ENCODE data around the gene SPTBN5. TPM values are rescaled to one million over a fixed set of nuclear protein-coding genes. Genes with fewer than 3 reads are reported as not detected.
A peak's percentile ranks its signal among the peaks of the same experiment; 100 is the strongest.

The SPTBN5 gene
- total RNA-seq, 1 experiment from 2014 or later, result 0.84 TPM

GRCh38 chr15:41926185-41927056 is 32.6 kb upstream of the SPTBN5 start:
- Histone ChIP-seq H3K27me3 (ENCODE audit: low read length) (no peaks in the 10 kb centered on the region), H3K4me1 (ENCODE audit: insufficient read depth, low read length) (peaks cover 53% of the 10 kb centered on the region), H3K9me3 (ENCODE audit: low read length) (no peaks in the 10 kb centered on the region), H3K4me3 (ENCODE audit: low read length) (no peak overlapping the region), H3K9ac (ENCODE audit: low read length) (peak overlapping the region; percentile 87), H3K4me2 (ENCODE audit: low read length) (peak overlapping the region; percentile 67), H4K20me1 (ENCODE audit: low read length) (no peaks in the 10 kb centered on the region), H3K79me2 (ENCODE audit: low read length) (peaks cover 41% of the 10 kb centered on the region), H3F3A (ENCODE audit: low read length, unreplicated experiment) (peaks cover 17% of the 10 kb centered on the region), H3K9me2 (replicated peaks; ENCODE audit: low read length) (no peaks in the 10 kb centered on the region), H3K27ac (ENCODE audit: low read length) (peak overlapping the region; percentile 97), H3K36me3 (ENCODE audit: low read depth, low read length) (peaks cover 20% of the 10 kb centered on the region), H2AFZ (ENCODE audit: low read length) (no peak overlapping the region)
- ChIA-PET CTCF (interaction anchor here (0.6 kb wide), 1 partner anchor 9 kb away, joined by 3 read pairs; no protein-coding TSS in a partner anchor), POLR2A (ENCODE audit: unreplicated experiment) (interaction anchor here (0.6 kb wide), 1 partner anchor 55 kb away, joined by 3 read pairs; no protein-coding TSS in a partner anchor)
- BruUV-seq (replicated peaks), result no TSS peak
- peak; percentile 67 for DNase-seq
- TF ChIP-seq, protein P1, sequence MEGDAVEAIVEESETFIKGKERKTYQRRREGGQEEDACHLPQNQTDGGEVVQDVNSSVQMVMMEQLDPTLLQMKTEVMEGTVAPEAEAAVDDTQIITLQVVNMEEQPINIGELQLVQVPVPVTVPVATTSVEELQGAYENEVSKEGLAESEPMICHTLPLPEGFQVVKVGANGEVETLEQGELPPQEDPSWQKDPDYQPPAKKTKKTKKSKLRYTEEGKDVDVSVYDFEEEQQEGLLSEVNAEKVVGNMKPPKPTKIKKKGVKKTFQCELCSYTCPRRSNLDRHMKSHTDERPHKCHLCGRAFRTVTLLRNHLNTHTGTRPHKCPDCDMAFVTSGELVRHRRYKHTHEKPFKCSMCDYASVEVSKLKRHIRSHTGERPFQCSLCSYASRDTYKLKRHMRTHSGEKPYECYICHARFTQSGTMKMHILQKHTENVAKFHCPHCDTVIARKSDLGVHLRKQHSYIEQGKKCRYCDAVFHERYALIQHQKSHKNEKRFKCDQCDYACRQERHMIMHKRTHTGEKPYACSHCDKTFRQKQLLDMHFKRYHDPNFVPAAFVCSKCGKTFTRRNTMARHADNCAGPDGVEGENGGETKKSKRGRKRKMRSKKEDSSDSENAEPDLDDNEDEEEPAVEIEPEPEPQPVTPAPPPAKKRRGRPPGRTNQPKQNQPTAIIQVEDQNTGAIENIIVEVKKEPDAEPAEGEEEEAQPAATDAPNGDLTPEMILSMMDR (conservative IDR thresholded peaks at IDR 0.05; ENCODE audit: low read depth, low read length), result no peak; the same call in 1 of the 2 replicates
- no peak for TF ChIP-seq EZH2 (IDR thresholded peaks at IDR 0.05; ENCODE audit: low read length, unreplicated experiment)
- ATAC-seq, result peak; percentile 21
- intact Hi-C loops (cut with micrococcal nuclease), result no loop called here

DNA sequence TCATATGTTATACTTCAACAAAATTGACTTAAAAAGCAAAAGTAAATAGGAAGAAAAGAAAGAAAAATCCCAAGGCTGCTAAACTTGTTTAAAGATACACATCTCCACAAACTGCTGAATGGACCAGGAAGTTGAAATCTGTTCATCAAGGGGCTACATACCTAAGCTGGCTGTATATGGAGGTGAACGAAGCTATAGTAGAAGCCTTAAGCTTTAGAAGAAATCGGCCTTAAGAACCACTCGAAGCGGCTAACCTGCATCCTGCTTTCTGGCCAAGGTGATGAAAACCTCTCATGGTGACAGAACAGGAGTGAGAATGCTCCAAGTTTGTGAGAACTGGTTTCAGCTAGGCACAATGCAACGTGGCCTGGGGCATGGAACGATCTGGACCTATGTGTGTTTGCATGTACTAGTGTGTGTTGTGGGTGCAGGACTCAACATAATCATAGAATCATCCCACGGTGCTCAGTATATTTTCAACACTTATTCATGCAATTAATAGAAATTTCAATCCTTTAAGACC is 31.3 kb upstream of the SPTBN5 start:
- H3K4me2 ChIP-seq (ENCODE audit: low read length), result no peak overlapping the region
- H3K79me2 ChIP-seq (ENCODE audit: low read length), result peaks cover 41% of the 10 kb centered on the region
- H3K4me1 ChIP-seq (ENCODE audit: insufficient read depth, low read length), result peaks cover 43% of the 10 kb centered on the region
- ChIA-PET CTCF (no interaction called here), POLR2A (ENCODE audit: unreplicated experiment) (no interaction called here)
- peaks cover 17% of the 10 kb centered on the region for H3F3A ChIP-seq (ENCODE audit: low read length, unreplicated experiment)
- H3K27me3 ChIP-seq (ENCODE audit: low read length), result no peaks in the 10 kb centered on the region
- no peaks in the 10 kb centered on the region for H3K9me2 ChIP-seq (replicated peaks; ENCODE audit: low read length)
- ATAC-seq, result no peak
- H3K9me3 ChIP-seq (ENCODE audit: low read length), result no peaks in the 10 kb centered on the region
- intact Hi-C loops (cut with micrococcal nuclease), result no loop called here
- H4K20me1 ChIP-seq (ENCODE audit: low read length), result no peaks in the 10 kb centered on the region
- H2AFZ ChIP-seq (ENCODE audit: low read length), result no peak overlapping the region
- no TSS peak for BruUV-seq (replicated peaks)
- peaks cover 20% of the 10 kb centered on the region for H3K36me3 ChIP-seq (ENCODE audit: low read depth, low read length)
- H3K4me3 ChIP-seq (ENCODE audit: low read length), result no peak overlapping the region
- H3K9ac ChIP-seq (ENCODE audit: low read length), result no peak overlapping the region
- no peak overlapping the region for H3K27ac ChIP-seq (ENCODE audit: low read length)
- DNase-seq, result no peak
- no peak for TF ChIP-seq EZH2phosphoT487 (IDR thresholded peaks at IDR 0.05; ENCODE audit: borderline replicate concordance, low read length)
- no peak for TF ChIP-seq EZH2 (IDR thresholded peaks at IDR 0.05; ENCODE audit: low read length, unreplicated experiment)
- TF ChIP-seq, protein P1 (conservative IDR thresholded peaks at IDR 0.05; ENCODE audit: low read depth, low read length), result no peak

Data from PC-3 (cell line).